ENCODE measurements around the gene LST1. TPM values are rescaled to one million over a fixed set of nuclear protein-coding genes. Genes with fewer than 3 reads are reported as not detected.

The LST1 gene
- total and polyA plus RNA-seq, 2 of the 4 experiments (the other 2 are of a cell fraction), result not detected

- TF ChIP-seq CTCF (conservative IDR thresholded peaks at IDR 0.05; ENCODE audit: low read depth, low read length), result no peak
- no peak for TF ChIP-seq CEBPB (IDR thresholded peaks at IDR 0.05; ENCODE audit: low read depth, low read length)
Observed at GRCh38 chr6:31558318-31558625, 27.8 kb upstream of the LST1 start (continued).

GRCh38 chr6:31558631-31559500 lies 27.2 kb upstream of the LST1 start:
- no peak overlapping the region for H2BK120ac ChIP-seq (ENCODE audit: low read depth, low read length)
- DNase-seq, result no peak
- ATAC-seq (ENCODE audit: low read depth), result no peak
- H3K56ac ChIP-seq (ENCODE audit: extremely low read depth, insufficient read depth, low read length), result no peak overlapping the region
- ChIA-PET CTCF (no interaction called here), POLR2A (ENCODE audit: unreplicated experiment) (no interaction called here)
- no peak overlapping the region for H3K4me3 ChIP-seq (ENCODE audit: insufficient read depth, low read depth, low read length)
- H2BK15ac ChIP-seq (ENCODE audit: low read depth, low read length), result no peak overlapping the region
- no peak overlapping the region for H2AK9ac ChIP-seq (replicated peaks; ENCODE audit: low read depth, low read length, poor library complexity)
- dilution Hi-C loops (cut with HindIII; ENCODE audit: low sequenced_read_pairs, unreplicated experiment) (no loop called here), in situ Hi-C loops (cut with MboI; ENCODE audit: low sequenced_read_pairs) (no loop called here), intact Hi-C loops (cut with micrococcal nuclease) (no loop called here)
- H3K4me1 ChIP-seq (ENCODE audit: control insufficient read depth, insufficient read depth, low read length), result peaks cover 18% of the 10 kb centered on the region
- 100% methylated on average over 3 of the region's 14 CpGs; no CpG with 5 or more reads in 1 of the 2 experiments for WGBS, 2 experiments (ENCODE audit: extremely low coverage in 2 of 2, insufficient read length in 1 of 2)
- H3K79me1 ChIP-seq (ENCODE audit: low read depth in 1 of 2, low read length in 2 of 2), result peaks cover 12 to 23% of the 10 kb centered on the region in 2 experiments
- no peaks in the 10 kb centered on the region for H3K27me3 ChIP-seq (ENCODE audit: control insufficient read depth, insufficient read depth, low read length)
- peak overlapping the region; percentile 40 for H2BK5ac ChIP-seq (ENCODE audit: low read depth, low read length, poor library complexity, severe bottlenecking)
- no peak overlapping the region for H3K9ac ChIP-seq (ENCODE audit: low read depth, low read length)
- H3K4me2 ChIP-seq (ENCODE audit: low read depth, low read length), result no peak overlapping the region
- no peak for TF ChIP-seq POLR2A (IDR thresholded peaks at IDR 0.05; ENCODE audit: low read depth, low read length)
- TF ChIP-seq FOS (IDR thresholded peaks at IDR 0.05; ENCODE audit: low read depth, low read length), result no peak
- TF ChIP-seq SMC3 (IDR thresholded peaks at IDR 0.05; ENCODE audit: low read depth, low read length), result no peak
- TF ChIP-seq RFX5 (IDR thresholded peaks at IDR 0.05; ENCODE audit: low read depth, low read length), result no peak
- H3K27ac ChIP-seq (ENCODE audit: insufficient read depth, low read length), result 0 out of 2 replicates have a peak overlapping the region, but pooled peaks have one; percentile 1
- H3K9me3 ChIP-seq (ENCODE audit: control insufficient read depth, insufficient read depth, low read length), result no peaks in the 10 kb centered on the region
- no peaks in the 10 kb centered on the region for H4K20me1 ChIP-seq (ENCODE audit: insufficient read depth, low read length)
- no peak overlapping the region for H3K14ac ChIP-seq (replicated peaks; ENCODE audit: low read depth, low read length)
- no peak overlapping the region for H4K5ac ChIP-seq (ENCODE audit: low read depth, low read length)
- H3K9me1 ChIP-seq (ENCODE audit: insufficient read depth, low read length), result peaks cover 19% of the 10 kb centered on the region; the same call in 1 of the 2 replicates
- H4K91ac ChIP-seq (ENCODE audit: insufficient read depth, low read depth, low read length), result no peak overlapping the region
- no peak overlapping the region for H3K23ac ChIP-seq (ENCODE audit: low read depth, low read length)
- H3K4ac ChIP-seq (ENCODE audit: low read depth, low read length), result no peak overlapping the region
- H3K18ac ChIP-seq (ENCODE audit: low read depth, low read length), result no peak overlapping the region
- no peak overlapping the region for H2BK20ac ChIP-seq (ENCODE audit: low read depth, low read length)
- H2AK5ac ChIP-seq (ENCODE audit: low read depth, low read length), result no peak overlapping the region
- H4K8ac ChIP-seq (ENCODE audit: low read depth in 2 of 2, low read length in 2 of 2), result no peak overlapping the region
- no peak overlapping the region for H2AFZ ChIP-seq (replicated peaks; ENCODE audit: low read length, poor library complexity)
- H3K36me3 ChIP-seq (ENCODE audit: control insufficient read depth, insufficient read depth, low read length), result peaks cover 32% of the 10 kb centered on the region
- BruUV-seq (replicated peaks), result no TSS peak
